SU-DHL-6 (cell line): ENCODE results near the gene DGCR6.
"Not testable (repeated sequence)": the region's sequence is repeated elsewhere in the genome, so short reads cannot be mapped to it uniquely, and the experiment has no call there.

Experiments used
- H2AFZ ChIP-seq: fragments of 200-600 bp; sonication (generic); 2 replicates; pipeline ENCODE4 v1.6.1; 2014; ENCODE audit warnings: low read depth, mild to moderate bottlenecking, moderate library complexity, mixed read lengths, antibody characterized with exemption, low read length; ENCODE audit not compliant: severe bottlenecking
- H3F3A ChIP-seq: fragments of 200-600 bp; shearing (Covaris generic); 2 replicates; pipeline ENCODE4 v1.6.0; 2016; ENCODE audit warnings: antibody characterized with exemption, mild to moderate bottlenecking; ENCODE audit not compliant: insufficient read depth
- H3K27ac ChIP-seq: fragments of 200-600 bp; sonication (generic); 2 replicates; pipeline ENCODE4 v1.5.1; 2016; ENCODE audit warnings: low read depth, mild to moderate bottlenecking, low read length, moderate library complexity, mixed read lengths
- H3K27me3 ChIP-seq: fragments of 200-600 bp; sonication (generic), shearing (Covaris generic); 2 replicates; pipeline ENCODE4 v1.6.0; 2014; ENCODE audit warnings: mild to moderate bottlenecking, low read length
- H3K36me3 ChIP-seq: fragments of 200-600 bp; sonication (generic); 2 replicates; pipeline ENCODE4 v1.6.1; 2014; ENCODE audit warnings: mild to moderate bottlenecking, low read length, mixed read lengths
- H3K4me2 ChIP-seq: fragments of 300-600, 200-600 bp; shearing (Covaris generic), sonication (generic); 2 replicates; pipeline ENCODE4 v1.6.0; 2014; ENCODE audit warnings: low read length, low read depth, mild to moderate bottlenecking; ENCODE audit not compliant: poor library complexity, severe bottlenecking
- H3K4me3 ChIP-seq: fragments of 200-600 bp; sonication (generic); 2 replicates; pipeline ENCODE4 v1.5.1; 2014; ENCODE audit warnings: antibody characterized with exemption, low read length, mild to moderate bottlenecking, mixed read lengths; ENCODE audit not compliant: insufficient read depth, poor library complexity, severe bottlenecking
- H3K79me2 ChIP-seq: fragments of 200-600 bp; sonication (generic); 2 replicates; pipeline ENCODE4 v1.6.1; 2014; ENCODE audit warnings: mild to moderate bottlenecking, low read length, moderate library complexity; ENCODE audit not compliant: insufficient read depth
- H3K9ac ChIP-seq: fragments of 200-600 bp; sonication (generic); 2 replicates; pipeline ENCODE4 v1.7.0; 2014; ENCODE audit warnings: mild to moderate bottlenecking, low read length
- H3K9me2 ChIP-seq: fragments of 200-600 bp; sonication (generic); replicated peaks from 2 replicates; pipeline ENCODE4 v1.6.1; 2014; ENCODE audit warnings: low read length; ENCODE audit not compliant: insufficient read depth
- H3K9me3 ChIP-seq: fragments of 200-600 bp; sonication (generic); 2 replicates; pipeline ENCODE4 v1.6.1; 2014; ENCODE audit warnings: low read length, mixed read lengths; ENCODE audit not compliant: insufficient read depth
- H4K20me1 ChIP-seq: fragments of 200-600 bp; sonication (generic); 2 replicates; pipeline ENCODE4 v1.6.1; 2014; ENCODE audit warnings: low read depth, mild to moderate bottlenecking, antibody characterized with exemption, low read length, moderate library complexity, mixed read lengths
- CTCF ChIP-seq: fragments of 200-600 bp; sonication (generic); IDR thresholded peaks from one replicate; pipeline ENCODE4 v1.5.1; 2017; ENCODE audit warnings: antibody characterized with exemption, mild to moderate bottlenecking, low read length, moderate library complexity; ENCODE audit not compliant: insufficient read depth, poor library complexity, severe bottlenecking
- EZH2phosphoT487 ChIP-seq: fragments of 200-600 bp; sonication (generic), shearing (Covaris generic); conservative IDR thresholded peaks from 2 replicates; pipeline ENCODE4 v1.6.1; 2018; ENCODE audit warnings: mild to moderate bottlenecking, antibody characterized with exemption, low read length, moderate library complexity, mixed read lengths

Gene DGCR6

GRCh38 chr22:18905540-18906409 is at the start of gene DGCR6:
DGCR6 (plus strand) TSS chr22:18906320; CDS start chr22:18906375, 55 bp downstream.
- no peaks in the 10 kb centered on the region for H3K27me3 ChIP-seq
- H2AFZ ChIP-seq: no peak within 1 kb of the TSS
- H3K36me3 ChIP-seq: no peaks in the 10 kb centered on the region
- no peak within 1 kb of the TSS for H3K27ac ChIP-seq
- H3F3A ChIP-seq: no peaks in the 10 kb centered on the region
- no peaks in the 10 kb centered on the region for H3K9me3 ChIP-seq
- no peaks in the 10 kb centered on the region for H3K9me2 ChIP-seq
- H3K9ac ChIP-seq: no peak within 1 kb of the TSS
- no peaks in the 10 kb centered on the region for H4K20me1 ChIP-seq
- TF ChIP-seq EZH2phosphoT487: no peak
- no peak for TF ChIP-seq CTCF
- H3K79me2 ChIP-seq: no peaks in the 10 kb centered on the region
- H3K4me3 ChIP-seq: no peak within 1 kb of the TSS
- no peak within 1 kb of the TSS for H3K4me2 ChIP-seq

- H3K27ac ChIP-seq, H3K27me3 ChIP-seq, H4K20me1 ChIP-seq, H3K9me3 ChIP-seq, H3K36me3 ChIP-seq, H3K4me2 ChIP-seq, H3K4me3 ChIP-seq, H3K9me2 ChIP-seq, H2AFZ ChIP-seq, H3K79me2 ChIP-seq, H3K9ac ChIP-seq, H3F3A ChIP-seq: not testable (repeated sequence)
These were observed 46.8 kb upstream of the DGCR6 start for GRCh38 chr22:18859314-18859713.

GRCh38 chr22:18881260-18881659 is 24.9 kb upstream of the DGCR6 start:
- not testable (repeated sequence) for H3K9me3 ChIP-seq, H2AFZ ChIP-seq, H3K4me3 ChIP-seq, H3K9ac ChIP-seq, H3K79me2 ChIP-seq, H3K27ac ChIP-seq, H3K36me3 ChIP-seq, H4K20me1 ChIP-seq, H3K4me2 ChIP-seq, H3K9me2 ChIP-seq, H3K27me3 ChIP-seq, H3F3A ChIP-seq

GRCh38 chr22:18884465-18884864 is 21.7 kb upstream of the DGCR6 start:
- not testable (repeated sequence) for H2AFZ ChIP-seq, H3F3A ChIP-seq, H3K4me3 ChIP-seq, H3K9me3 ChIP-seq, H3K27ac ChIP-seq, H3K79me2 ChIP-seq, H3K9me2 ChIP-seq, H3K27me3 ChIP-seq, H3K36me3 ChIP-seq, H4K20me1 ChIP-seq, H3K4me2 ChIP-seq, H3K9ac ChIP-seq

- Histone ChIP-seq H4K20me1 (no peaks in the 10 kb centered on the region), H3K36me3 (no peaks in the 10 kb centered on the region), H3F3A (no peaks in the 10 kb centered on the region), H3K9me2 (no peaks in the 10 kb centered on the region), H3K27ac (no peak overlapping the region), H2AFZ (no peak overlapping the region), H3K4me2 (no peak overlapping the region), H3K27me3 (no peaks in the 10 kb centered on the region), H3K4me3 (no peak overlapping the region), H3K79me2 (no peaks in the 10 kb centered on the region), H3K9ac (no peak overlapping the region), H3K9me3 (no peaks in the 10 kb centered on the region)
- TF ChIP-seq EZH2phosphoT487 (no peak), CTCF (no peak)
These were observed 18.0 kb upstream of the DGCR6 start for GRCh38 chr22:18888115-18888514.

- H3K9me3 ChIP-seq, H4K20me1 ChIP-seq, H3K4me3 ChIP-seq, H3K9me2 ChIP-seq, H3K9ac ChIP-seq, H3K27ac ChIP-seq, H2AFZ ChIP-seq, H3F3A ChIP-seq, H3K79me2 ChIP-seq, H3K27me3 ChIP-seq, H3K4me2 ChIP-seq, H3K36me3 ChIP-seq: not testable (repeated sequence)
These were observed 15.5 kb upstream of the DGCR6 start for GRCh38 chr22:18890510-18891192.
